Measurements from ENCODE around the gene HDAC1. TPM values are rescaled to one million over a fixed set of nuclear protein-coding genes. Genes with fewer than 3 reads are reported as not detected.

HDAC1 gene
- total and polyA plus RNA-seq, 2 of the 13 experiments (the other 11 are each of a cell fraction or from before 2014, with no cell fraction given), result 93.5 to 189 TPM

DNA sequence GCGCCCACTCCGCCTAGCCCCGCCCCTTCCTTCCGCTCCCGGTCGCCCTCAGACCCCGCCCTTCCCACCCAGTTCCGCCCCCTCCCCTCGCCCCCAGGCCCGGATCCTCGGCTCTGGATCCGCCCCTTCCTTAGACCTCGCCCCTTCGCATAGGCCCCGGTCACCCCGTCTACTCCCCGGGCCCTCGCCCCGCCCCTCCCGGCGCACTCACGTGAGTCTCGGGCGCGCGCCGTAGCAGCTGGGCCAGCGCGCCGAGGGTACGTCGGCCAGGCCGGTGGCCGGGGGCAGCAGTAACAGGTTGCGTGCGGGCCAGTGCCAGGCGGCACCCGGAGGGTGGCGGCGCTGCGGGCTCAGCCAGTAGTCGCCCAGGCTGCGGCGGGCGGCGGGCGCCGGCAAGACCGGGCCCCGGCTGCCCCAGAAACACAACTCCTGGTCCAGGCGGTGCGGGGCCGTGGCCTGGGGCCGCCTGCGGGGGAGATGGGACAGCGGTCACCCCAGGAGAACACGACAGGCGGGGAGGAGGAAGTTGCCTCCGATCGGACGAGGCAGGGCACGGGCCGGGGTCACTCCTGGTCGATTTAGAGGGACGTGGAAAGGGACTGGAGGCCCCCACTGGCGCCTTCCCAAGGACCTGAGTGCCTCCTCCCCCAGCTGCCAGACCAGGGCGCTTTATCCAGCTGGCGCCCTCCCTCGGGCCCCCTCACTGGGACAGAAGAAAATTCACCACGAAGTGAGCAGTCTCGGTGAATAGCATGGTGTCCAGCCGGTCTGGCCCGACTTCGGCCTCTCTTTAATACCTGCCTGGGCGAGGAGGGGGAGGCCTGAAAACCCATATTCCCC lies 59.7 kb downstream of the HDAC1 start (continued):
- TF ChIP-seq, protein P1, sequence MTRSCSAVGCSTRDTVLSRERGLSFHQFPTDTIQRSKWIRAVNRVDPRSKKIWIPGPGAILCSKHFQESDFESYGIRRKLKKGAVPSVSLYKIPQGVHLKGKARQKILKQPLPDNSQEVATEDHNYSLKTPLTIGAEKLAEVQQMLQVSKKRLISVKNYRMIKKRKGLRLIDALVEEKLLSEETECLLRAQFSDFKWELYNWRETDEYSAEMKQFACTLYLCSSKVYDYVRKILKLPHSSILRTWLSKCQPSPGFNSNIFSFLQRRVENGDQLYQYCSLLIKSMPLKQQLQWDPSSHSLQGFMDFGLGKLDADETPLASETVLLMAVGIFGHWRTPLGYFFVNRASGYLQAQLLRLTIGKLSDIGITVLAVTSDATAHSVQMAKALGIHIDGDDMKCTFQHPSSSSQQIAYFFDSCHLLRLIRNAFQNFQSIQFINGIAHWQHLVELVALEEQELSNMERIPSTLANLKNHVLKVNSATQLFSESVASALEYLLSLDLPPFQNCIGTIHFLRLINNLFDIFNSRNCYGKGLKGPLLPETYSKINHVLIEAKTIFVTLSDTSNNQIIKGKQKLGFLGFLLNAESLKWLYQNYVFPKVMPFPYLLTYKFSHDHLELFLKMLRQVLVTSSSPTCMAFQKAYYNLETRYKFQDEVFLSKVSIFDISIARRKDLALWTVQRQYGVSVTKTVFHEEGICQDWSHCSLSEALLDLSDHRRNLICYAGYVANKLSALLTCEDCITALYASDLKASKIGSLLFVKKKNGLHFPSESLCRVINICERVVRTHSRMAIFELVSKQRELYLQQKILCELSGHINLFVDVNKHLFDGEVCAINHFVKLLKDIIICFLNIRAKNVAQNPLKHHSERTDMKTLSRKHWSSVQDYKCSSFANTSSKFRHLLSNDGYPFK (CRISPR knock-in tag; IDR thresholded peaks at IDR 0.05; ENCODE audit: borderline replicate concordance), result 0 out of 2 replicates have a peak, but pooled peaks have one; percentile 44
- no peak for TF ChIP-seq ZBTB7A (CRISPR knock-in tag; IDR thresholded peaks at IDR 0.05)
- TF ChIP-seq, protein P2, sequence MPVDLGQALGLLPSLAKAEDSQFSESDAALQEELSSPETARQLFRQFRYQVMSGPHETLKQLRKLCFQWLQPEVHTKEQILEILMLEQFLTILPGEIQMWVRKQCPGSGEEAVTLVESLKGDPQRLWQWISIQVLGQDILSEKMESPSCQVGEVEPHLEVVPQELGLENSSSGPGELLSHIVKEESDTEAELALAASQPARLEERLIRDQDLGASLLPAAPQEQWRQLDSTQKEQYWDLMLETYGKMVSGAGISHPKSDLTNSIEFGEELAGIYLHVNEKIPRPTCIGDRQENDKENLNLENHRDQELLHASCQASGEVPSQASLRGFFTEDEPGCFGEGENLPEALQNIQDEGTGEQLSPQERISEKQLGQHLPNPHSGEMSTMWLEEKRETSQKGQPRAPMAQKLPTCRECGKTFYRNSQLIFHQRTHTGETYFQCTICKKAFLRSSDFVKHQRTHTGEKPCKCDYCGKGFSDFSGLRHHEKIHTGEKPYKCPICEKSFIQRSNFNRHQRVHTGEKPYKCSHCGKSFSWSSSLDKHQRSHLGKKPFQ (CRISPR knock-in tag; IDR thresholded peaks at IDR 0.05; ENCODE audit: insufficient replicate concordance), result peak; percentile 81
- TF ChIP-seq, protein P3, sequence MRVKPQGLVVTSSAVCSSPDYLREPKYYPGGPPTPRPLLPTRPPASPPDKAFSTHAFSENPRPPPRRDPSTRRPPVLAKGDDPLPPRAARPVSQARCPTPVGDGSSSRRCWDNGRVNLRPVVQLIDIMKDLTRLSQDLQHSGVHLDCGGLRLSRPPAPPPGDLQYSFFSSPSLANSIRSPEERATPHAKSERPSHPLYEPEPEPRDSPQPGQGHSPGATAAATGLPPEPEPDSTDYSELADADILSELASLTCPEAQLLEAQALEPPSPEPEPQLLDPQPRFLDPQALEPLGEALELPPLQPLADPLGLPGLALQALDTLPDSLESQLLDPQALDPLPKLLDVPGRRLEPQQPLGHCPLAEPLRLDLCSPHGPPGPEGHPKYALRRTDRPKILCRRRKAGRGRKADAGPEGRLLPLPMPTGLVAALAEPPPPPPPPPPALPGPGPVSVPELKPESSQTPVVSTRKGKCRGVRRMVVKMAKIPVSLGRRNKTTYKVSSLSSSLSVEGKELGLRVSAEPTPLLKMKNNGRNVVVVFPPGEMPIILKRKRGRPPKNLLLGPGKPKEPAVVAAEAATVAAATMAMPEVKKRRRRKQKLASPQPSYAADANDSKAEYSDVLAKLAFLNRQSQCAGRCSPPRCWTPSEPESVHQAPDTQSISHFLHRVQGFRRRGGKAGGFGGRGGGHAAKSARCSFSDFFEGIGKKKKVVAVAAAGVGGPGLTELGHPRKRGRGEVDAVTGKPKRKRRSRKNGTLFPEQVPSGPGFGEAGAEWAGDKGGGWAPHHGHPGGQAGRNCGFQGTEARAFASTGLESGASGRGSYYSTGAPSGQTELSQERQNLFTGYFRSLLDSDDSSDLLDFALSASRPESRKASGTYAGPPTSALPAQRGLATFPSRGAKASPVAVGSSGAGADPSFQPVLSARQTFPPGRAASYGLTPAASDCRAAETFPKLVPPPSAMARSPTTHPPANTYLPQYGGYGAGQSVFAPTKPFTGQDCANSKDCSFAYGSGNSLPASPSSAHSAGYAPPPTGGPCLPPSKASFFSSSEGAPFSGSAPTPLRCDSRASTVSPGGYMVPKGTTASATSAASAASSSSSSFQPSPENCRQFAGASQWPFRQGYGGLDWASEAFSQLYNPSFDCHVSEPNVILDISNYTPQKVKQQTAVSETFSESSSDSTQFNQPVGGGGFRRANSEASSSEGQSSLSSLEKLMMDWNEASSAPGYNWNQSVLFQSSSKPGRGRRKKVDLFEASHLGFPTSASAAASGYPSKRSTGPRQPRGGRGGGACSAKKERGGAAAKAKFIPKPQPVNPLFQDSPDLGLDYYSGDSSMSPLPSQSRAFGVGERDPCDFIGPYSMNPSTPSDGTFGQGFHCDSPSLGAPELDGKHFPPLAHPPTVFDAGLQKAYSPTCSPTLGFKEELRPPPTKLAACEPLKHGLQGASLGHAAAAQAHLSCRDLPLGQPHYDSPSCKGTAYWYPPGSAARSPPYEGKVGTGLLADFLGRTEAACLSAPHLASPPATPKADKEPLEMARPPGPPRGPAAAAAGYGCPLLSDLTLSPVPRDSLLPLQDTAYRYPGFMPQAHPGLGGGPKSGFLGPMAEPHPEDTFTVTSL (CRISPR knock-in tag; IDR thresholded peaks at IDR 0.05; ENCODE audit: borderline replicate concordance), result no peak
- TF ChIP-seq MYC (CRISPR knock-in tag; IDR thresholded peaks at IDR 0.05; ENCODE audit: borderline replicate concordance), result no peak
- no peak for TF ChIP-seq TBL1XR1 (IDR thresholded peaks at IDR 0.05; ENCODE audit: borderline replicate concordance, low read length, partially characterized antibody)
- TF ChIP-seq ZNF543 (CRISPR knock-in tag; IDR thresholded peaks at IDR 0.05), result 0 out of 2 replicates have a peak, but pooled peaks have one; percentile 16
- TF ChIP-seq GPN1 (CRISPR knock-in tag; IDR thresholded peaks at IDR 0.05; ENCODE audit: borderline replicate concordance), result no peak
- TF ChIP-seq, protein P4, sequence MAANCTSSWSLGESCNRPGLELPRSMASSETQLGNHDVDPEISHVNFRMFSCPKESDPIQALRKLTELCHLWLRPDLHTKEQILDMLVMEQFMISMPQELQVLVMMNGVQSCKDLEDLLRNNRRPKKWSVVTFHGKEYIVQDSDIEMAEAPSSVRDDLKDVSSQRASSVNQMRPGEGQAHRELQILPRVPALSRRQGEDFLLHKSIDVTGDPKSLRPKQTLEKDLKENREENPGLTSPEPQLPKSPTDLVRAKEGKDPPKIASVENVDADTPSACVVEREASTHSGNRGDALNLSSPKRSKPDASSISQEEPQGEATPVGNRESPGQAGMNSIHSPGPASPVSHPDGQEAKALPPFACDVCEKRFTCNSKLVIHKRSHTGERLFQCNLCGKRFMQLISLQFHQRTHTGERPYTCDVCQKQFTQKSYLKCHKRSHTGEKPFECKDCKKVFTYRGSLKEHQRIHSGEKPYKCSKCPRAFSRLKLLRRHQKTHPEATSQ (CRISPR knock-in tag; IDR thresholded peaks at IDR 0.05; ENCODE audit: borderline replicate concordance), result no peak
- no peak for TF ChIP-seq NFKBIZ (CRISPR knock-in tag; IDR thresholded peaks at IDR 0.05)
- TF ChIP-seq, protein P5, sequence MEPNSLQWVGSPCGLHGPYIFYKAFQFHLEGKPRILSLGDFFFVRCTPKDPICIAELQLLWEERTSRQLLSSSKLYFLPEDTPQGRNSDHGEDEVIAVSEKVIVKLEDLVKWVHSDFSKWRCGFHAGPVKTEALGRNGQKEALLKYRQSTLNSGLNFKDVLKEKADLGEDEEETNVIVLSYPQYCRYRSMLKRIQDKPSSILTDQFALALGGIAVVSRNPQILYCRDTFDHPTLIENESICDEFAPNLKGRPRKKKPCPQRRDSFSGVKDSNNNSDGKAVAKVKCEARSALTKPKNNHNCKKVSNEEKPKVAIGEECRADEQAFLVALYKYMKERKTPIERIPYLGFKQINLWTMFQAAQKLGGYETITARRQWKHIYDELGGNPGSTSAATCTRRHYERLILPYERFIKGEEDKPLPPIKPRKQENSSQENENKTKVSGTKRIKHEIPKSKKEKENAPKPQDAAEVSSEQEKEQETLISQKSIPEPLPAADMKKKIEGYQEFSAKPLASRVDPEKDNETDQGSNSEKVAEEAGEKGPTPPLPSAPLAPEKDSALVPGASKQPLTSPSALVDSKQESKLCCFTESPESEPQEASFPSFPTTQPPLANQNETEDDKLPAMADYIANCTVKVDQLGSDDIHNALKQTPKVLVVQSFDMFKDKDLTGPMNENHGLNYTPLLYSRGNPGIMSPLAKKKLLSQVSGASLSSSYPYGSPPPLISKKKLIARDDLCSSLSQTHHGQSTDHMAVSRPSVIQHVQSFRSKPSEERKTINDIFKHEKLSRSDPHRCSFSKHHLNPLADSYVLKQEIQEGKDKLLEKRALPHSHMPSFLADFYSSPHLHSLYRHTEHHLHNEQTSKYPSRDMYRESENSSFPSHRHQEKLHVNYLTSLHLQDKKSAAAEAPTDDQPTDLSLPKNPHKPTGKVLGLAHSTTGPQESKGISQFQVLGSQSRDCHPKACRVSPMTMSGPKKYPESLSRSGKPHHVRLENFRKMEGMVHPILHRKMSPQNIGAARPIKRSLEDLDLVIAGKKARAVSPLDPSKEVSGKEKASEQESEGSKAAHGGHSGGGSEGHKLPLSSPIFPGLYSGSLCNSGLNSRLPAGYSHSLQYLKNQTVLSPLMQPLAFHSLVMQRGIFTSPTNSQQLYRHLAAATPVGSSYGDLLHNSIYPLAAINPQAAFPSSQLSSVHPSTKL (CRISPR knock-in tag; IDR thresholded peaks at IDR 0.05), result peak; percentile 56; the same call in 1 of the 2 replicates

All from HepG2 (cell line).